NCI-H1105 (cell line): ENCODE measurements around the gene SNX6.
"Not testable (repeated sequence)": the region's sequence is repeated elsewhere in the genome, so short reads cannot be mapped to it uniquely, and the experiment has no call there.

Source experiments
- DNase-seq: peaks from one replicate; lab custom pipeline; 2025; lab: John Stamatoyannopoulos, UW

Gene SNX6

DNA sequence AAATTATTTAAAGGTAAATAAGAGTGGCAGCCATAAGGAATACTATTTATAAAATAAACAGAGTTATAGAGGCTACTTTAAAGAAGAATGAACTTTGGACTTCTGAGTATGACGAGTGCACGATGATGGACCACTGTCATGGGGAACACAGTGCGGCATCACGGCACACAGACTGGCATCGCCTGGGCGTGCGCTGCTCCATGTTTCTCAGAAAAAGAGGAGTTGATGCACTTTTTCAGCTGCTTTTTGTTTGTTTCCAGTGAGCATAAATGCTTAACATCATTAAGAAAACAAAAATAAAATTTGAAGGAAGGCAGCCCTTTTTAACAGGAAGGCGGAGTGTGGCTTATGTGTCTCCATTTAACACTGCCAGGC lies 67.2 kb downstream of the SNX6 start:
- no peak for DNase-seq

DNA sequence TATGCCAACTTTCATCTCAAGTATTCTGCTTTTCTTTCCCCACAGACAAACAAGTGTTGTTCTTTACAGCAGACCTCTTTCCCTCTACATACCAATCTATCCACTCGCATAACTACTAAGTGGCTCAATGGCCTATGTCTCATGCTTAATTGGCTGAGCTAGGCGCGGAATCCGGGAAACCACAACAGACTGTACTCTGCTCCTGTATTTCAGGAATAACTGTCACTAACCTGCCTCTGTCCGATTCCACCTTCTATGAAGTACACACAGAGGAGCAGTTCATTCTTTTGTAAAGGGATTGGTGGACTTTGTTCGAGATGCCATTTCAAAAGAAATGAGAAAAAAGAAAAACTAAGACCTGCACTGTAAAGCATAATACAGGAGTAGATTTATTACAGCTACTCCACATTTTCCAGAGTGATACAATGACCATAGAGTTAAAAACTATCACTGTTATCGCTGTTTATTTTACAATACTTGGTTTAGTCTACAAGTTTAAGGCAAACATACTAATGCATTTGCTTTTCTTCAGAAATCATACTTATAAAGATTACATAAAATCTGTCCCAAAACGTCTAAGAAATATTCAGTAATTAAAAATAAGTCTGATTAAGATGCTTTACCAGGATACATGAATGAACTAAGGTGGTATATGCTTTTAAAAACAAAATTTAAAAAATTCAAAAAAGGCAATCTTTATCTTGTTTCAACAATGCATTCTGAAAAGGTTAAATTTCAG lies 67.7 kb downstream of the SNX6 start:
- not testable (repeated sequence) for DNase-seq

DNA sequence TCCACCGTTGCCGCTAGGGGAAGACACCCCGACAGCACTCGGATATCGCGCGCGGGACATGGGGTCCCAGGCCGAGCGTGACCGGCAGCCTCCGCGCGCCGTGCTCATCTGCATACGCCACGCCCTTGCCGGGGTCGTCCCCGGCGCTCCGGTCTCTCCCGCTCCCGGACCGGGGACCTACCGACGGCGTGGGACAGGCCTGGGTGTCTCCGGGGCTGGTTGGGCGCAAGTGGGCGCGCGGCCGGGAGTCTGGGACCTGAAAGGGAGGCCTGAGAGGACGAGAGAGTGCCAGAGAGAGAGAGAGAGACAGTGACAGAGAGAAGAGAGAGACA lies 73.5 kb downstream of the SNX6 start:
- DNase-seq, result not testable (repeated sequence)

DNA sequence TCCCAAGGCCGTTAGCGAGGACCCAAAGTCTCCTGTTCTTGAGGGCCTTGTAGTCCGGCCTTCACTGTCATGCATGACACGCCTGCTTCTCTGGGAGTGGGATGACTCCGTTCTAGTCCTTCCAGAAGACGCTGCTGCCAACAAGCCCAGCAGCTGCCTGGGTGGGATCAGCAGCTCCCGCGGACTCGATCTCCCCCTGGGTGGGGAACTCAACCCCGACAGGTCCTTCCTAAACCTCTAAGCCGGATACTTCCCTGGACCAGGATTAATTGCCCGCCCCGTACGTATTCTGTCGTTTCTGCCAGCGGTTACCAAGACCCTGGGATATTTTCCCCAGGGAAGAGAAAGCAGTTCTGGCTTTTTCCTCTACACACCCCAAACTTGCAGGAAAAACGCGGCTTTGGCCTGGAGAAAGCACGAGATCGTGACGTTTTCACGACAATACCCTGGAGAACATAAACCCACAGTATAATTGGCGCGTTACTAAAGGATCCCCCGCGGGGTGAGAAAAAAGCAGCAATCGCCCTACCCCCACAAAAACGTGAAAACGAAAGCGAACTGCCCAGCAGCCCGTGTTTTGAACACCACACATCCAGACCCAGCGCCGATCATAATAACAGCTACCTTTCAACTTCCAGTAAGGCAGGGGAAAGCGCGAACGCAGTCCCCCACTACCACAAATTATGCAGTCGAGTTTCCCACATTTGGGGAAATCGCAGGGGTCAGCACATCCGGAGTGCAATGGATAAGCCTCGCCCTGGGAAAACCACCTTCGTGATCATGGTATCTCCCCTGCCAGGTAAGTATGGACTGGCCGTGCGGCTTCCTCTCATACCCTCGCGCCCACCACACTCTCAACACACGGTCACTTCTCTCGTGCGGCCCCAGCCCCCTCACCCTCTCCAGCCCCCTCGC lies 74.1 kb downstream of the SNX6 start:
- not testable (repeated sequence) for DNase-seq

DNA sequence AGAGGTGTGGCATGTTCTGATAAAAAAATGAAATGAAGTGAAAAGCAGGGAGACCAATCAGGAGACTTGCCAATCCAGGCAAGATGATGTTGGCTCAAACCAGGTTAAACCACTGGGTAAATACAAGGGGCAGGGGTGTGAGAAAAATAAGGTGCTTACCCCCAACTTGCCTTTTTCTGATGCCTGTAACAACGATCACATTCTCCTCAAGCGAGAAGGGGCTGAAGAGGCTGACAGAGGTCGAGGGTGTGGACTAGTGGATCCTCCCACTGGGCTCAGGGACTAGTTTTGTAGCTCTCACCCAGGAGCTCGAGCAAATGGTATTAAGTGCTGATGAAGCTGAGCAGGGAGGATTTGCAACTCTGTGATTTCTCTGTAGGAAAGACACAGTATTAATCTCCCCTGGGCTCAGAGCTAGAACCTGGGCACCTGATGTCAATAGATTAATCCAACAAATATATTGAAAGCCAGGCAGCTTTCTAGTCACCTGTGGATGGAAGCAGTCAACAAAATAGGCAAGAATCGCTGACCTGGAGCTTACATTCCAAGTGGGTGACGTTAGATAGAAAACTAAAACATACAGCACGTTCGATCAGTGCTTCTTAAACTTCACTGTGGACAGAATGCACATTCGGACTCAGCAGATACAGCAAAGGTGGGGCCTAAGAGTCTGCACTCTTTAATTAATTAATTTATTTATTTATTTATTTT lies 75.3 kb downstream of the SNX6 start:
- DNase-seq, result no peak

DNA sequence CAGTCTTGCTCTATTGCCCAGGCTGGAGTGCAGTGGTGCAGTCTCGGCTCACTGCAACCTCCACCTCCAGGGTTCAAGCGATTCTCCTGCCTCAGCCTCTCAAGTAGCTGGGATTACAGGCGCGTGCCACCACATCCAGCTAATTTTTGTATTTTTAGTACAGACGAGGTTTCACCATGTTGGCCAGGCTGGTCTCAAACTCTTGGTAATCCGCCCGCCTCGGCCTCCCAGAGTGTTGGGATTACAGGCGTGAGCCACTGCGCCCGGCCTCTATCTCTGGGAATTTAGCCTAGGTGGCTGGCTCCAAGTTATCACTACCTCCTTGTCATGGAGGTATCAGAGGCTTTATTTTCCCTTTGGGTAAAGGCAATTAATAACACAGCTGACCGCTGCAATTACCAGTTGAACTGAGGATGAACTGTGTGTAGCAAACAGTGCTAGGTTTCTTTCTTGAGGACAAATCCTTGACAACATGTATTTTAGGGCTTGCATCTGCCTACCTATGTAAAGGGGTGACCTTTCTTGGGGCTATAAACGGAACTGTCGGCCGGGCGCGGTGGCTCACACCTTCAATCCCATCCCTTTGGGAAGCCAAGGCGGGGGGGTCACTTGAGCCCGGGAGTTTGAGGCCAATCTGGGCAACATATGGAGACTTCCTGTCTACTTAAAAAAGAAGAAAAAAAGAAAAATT lies 80.5 kb downstream of the SNX6 start:
- not testable (repeated sequence) for DNase-seq

DNA sequence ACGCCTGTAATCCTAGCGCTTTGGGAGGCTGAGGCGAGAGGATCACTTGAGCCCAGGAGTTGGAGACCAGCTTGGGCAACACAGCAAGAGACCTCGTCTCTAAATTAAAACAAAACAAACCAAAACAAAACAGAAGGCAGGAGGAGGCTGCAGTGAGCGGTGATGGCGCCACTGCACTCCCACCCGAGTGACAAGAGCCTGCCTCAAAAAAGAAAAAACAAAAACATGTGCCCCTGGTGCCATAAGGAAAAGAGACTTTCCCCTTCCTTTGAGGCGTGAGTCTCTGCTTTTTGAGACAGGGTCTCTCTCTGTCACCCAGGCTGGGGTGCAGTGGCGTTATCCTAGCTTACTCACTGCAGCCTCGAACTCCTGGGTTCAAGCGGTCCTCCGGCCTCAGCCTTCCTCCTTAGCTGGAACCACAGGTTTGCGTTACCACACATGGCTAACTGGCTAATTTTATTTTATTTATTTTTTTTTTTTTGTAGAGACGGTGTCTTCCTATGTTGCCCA lies 81.4 kb downstream of the SNX6 start:
- DNase-seq, result no peak

DNA sequence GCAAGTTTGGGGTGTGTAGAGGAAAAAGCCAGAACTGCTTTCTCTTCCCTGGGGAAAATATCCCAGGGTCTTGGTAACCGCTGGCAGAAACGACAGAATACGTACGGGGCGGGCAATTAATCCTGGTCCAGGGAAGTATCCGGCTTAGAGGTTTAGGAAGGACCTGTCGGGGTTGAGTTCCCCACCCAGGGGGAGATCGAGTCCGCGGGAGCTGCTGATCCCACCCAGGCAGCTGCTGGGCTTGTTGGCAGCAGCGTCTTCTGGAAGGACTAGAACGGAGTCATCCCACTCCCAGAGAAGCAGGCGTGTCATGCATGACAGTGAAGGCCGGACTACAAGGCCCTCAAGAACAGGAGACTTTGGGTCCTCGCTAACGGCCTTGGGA lies 82.8 kb downstream of the SNX6 start:
- DNase-seq, result not testable (repeated sequence)

DNA sequence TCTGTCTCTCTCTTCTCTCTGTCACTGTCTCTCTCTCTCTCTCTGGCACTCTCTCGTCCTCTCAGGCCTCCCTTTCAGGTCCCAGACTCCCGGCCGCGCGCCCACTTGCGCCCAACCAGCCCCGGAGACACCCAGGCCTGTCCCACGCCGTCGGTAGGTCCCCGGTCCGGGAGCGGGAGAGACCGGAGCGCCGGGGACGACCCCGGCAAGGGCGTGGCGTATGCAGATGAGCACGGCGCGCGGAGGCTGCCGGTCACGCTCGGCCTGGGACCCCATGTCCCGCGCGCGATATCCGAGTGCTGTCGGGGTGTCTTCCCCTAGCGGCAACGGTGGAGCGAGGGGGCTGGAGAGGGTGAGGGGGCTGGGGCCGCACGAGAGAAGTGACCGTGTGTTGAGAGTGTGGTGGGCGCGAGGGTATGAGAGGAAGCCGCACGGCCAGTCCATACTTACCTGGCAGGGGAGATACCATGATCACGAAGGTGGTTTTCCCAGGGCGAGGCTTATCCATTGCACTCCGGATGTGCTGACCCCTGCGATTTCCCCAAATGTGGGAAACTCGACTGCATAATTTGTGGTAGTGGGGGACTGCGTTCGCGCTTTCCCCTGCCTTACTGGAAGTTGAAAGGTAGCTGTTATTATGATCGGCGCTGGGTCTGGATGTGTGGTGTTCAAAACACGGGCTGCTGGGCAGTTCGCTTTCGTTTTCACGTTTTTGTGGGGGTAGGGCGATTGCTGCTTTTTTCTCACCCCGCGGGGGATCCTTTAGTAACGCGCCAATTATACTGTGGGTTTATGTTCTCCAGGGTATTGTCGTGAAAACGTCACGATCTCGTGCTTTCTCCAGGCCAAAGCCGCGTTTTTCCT lies 83.4 kb downstream of the SNX6 start:
- not testable (repeated sequence) for DNase-seq

DNA sequence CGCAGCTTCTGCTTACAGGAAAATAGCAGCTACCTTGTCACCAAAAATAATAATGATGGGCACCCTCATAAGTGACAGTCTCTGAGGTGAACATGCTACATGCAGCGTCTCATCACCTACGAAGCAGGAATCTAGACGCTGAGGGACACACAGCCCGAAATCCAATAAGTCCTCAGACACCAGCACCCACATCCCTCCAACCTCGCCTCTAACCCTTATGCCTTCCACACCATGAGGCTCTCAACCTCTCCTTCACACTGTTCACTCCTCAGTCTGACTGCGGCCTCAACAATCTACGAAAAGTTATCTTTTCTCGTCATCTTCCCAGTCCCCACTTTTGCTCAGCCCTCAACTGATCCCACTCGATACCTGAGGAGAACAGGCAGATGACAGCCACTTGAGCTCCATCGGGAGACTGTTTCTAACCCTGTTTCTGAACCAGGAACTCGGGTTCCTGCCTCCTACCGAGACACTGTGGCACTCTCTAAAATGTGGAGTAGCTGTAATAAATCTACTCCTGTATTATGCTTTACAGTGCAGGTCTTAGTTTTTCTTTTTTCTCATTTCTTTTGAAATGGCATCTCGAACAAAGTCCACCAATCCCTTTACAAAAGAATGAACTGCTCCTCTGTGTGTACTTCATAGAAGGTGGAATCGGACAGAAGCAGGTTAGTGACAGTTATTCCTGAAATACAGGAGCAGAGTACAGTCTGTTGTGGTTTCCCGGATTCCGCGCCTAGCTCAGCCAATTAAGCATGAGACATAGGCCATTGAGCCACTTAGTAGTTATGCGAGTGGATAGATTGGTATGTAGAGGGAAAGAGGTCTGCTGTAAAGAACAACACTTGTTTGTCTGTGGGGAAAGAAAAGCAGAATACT lies 89.5 kb downstream of the SNX6 start:
- DNase-seq, result not testable (repeated sequence)

DNA sequence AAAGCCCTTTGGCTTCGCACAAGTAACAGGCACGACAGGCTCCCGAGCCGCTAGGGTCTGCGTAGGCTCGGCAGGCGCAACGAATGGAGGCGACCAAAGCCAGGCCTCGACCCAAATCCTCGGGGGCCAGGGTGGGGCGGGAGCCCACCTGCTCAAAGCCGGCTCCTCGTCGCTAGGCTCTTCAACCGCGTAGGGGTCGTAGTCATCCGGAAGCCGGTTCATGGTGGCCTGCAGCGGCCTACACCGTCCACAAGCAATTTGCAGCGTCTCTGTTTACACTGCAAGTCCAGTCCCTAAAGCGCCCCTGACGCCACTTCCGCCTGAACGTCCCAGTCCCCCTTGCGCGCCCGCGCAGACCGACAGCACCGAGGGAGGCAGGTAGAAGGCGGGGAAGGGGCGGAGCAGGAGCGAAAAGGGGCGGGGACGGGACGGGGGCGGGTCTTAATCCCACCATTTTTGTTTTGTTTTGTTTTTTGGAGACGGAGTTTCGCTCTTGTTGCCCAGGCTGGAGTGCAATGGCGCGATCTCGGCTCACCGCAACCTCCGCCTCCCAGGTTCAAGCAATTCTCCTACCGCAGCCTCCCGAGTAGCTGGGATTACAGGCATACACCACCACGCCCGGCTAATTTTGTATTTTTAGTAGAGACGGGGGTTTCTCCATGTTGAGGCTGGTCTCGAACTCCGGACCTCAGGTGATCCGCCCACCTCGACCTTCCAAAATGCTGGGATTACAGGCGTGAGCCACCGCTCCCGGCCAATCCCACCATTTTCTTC lies 90.4 kb downstream of the SNX6 start, which contains the start of gene EAPP:
EAPP (minus strand) TSS at position 295 of the 774 bp plus-strand sequence; CDS start at position 222, 73 bp downstream.
- no peak for DNase-seq

DNA sequence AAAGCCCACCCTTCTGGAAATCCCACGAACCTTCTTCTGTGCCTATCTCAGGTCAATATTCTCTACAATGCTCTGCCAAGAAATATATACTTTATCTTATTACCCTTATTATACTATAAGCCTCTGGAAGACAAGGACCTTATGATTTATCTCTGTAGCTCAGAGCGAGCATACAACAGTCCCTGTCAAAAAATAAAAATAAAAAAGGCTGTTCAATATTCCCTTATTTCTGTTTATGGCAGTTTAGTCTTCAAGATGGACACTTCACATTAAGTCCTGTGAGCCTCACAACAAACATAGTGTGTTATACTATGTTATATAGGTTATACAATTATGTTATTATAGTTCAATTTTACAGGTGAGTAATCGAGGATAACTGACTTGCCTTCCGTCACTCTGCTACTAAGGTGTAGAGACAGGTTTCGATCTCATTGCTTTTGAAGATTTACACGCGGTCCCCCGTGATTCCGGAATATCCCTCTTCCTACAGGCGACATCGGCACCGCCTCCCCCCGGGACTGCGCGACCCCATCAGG lies 91.0 kb downstream of the SNX6 start:
- no peak for DNase-seq

DNA sequence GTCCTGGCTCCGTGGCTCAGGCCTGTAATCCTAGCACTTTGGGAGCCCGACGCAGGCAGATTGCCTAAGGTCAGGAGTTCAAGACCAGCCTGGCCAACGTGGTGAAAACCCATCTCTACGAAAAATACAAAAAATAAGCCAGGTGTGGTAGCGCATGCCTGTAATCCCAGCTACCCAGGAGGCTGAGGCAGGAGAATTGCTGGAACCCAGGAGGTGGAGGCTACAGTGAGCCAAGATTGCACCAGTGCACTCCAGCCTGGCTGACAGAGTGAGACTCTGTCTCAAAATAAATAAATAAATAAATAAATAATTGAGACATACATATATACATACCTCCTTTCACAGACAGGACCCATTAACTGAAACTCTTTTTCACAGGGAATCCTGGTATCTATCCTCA lies 91.9 kb downstream of the SNX6 start:
- not testable (repeated sequence) for DNase-seq

DNA sequence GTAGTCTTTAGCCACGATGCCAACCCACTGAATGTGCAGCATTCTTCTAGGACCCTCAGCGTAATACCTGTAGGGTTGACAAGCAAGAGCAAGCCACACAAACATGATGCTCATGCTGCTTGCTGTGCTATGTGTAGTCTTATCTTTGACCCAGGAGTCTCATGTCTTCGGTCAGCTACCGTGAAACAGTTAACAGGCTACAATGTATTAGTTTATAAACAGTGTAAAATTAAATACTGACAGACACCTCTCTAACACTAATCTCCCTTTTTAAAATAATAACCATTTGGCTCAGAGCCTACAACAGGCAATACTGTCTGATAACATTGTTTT lies 92.3 kb downstream of the SNX6 start:
- DNase-seq, result no peak

DNA sequence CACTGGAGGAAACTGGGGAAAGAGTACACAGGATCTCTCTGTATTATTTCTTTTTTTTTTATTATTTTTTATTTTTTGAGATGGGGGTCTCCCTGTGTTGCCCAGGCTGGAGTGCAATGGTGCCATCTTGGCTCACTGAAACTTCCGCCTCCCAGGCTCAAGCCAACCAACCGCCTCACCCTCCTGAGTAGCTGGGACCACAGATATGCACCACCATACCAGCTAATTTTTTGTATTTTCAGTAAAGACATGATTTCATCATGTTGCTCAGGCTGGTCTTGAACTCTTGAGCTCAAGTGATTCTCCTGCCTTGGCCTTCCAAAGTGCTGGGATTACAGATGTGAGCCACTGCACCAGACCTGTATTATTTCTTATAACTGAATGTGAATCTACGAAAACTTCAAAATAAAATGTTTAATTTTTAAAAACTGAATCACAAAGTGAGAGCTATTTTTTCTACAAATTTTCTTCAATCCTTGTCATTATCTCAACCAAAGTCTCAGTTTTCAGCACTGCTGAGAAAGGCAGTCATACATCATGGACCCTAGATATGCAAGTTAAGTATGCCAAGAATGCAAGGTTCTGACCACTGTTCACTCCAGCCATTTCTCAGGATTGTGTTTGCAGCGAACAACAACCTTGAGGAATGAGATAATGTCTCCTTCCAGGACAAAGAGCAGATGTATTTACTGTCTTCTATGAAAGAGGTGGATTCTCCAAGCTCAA lies 92.8 kb downstream of the SNX6 start:
- no peak for DNase-seq

DNA sequence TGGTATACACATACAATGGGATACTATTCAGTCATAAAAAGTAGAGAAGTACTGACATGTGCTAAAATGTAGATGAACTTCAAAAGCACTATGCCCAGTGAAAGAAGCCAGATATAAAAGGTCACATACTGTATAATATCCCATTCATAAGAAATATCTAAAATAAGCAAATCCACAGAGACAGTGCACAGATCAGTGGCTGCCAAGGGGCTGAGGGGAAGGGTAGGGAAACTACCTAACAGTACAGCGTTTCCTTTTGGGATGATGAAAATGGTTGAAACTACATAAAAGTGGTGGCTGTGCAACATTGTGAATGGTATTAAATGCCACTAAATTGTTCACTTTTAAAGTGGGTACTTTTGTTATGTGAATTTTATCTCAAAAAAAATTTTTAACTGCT lies 102.4 kb downstream of the SNX6 start:
- no peak for DNase-seq

DNA sequence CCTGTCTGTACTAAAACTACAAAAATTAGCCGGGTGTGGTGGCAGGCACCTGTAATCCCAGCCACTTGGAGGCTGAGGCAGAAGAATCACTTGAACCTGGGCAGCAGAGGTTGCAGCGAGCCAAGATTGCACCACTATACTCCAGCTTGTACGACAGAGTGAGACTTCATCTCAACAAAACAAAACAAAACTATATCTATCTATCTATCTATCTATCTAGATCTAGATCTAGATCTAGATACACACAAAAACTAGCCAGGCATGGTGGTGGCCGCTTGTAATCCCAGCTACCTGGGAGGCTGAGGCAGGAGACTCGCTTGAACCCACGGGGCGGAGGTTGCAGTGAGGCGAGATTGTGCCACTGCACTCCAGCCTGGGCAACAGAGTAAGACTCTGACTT lies 105.7 kb downstream of the SNX6 start:
- DNase-seq, result not testable (repeated sequence)

DNA sequence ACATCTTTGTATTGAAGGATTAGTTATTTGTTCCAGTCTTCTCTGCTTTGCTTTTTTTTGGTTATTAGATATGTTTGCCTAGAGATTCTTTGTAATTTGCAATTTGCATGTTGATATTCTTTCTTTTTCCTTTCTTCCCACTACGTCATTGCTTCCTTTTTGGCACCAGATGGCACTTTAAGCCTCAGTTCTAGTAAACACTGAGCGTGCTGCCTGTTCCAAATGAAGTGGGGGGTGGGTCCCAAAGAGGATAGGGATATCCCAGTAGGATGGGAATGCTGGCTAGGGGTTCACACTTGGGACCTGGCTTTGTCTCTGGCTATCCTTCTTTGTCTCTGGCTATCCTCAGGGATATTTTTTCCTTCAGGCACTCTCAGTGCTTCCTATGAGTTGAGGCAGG lies 107.5 kb downstream of the SNX6 start:
- no peak for DNase-seq
